Fibroblast of villous mesenchyme (primary cell): Measurements from ENCODE around the gene TFAP2E. TPM values are rescaled to one million over a fixed set of nuclear protein-coding genes. Genes with fewer than 3 reads are reported as not detected.

ENCODE experiments used
- DNase-seq: peaks from one replicate; pipeline ENCODE4 v3.0.0-alpha.2; 2010; ENCODE audit warnings: low read depth
- H3K4me3 ChIP-seq: 2 replicates; pipeline ENCODE4 v1.5.1; 2011; ENCODE audit warnings: low read depth, mild to moderate bottlenecking, low read length
- total RNA-seq: library from RNA; depleted of rRNA; stranded (reverse); fragments of >200 nt; gene quantifications from 2 replicates; pipeline ENCODE4 v1.2.3, GENCODE V29; 2012
- TF ChIP-seq, protein P1 (sequence below): IDR thresholded peaks from 2 replicates; pipeline ENCODE4 v1.5.1; 2012; ENCODE audit warnings: low read depth, mild to moderate bottlenecking, low read length; ENCODE audit not compliant: insufficient read depth

TFAP2E gene
- total RNA-seq, 1 donor: under 0.01 TPM

DNA sequence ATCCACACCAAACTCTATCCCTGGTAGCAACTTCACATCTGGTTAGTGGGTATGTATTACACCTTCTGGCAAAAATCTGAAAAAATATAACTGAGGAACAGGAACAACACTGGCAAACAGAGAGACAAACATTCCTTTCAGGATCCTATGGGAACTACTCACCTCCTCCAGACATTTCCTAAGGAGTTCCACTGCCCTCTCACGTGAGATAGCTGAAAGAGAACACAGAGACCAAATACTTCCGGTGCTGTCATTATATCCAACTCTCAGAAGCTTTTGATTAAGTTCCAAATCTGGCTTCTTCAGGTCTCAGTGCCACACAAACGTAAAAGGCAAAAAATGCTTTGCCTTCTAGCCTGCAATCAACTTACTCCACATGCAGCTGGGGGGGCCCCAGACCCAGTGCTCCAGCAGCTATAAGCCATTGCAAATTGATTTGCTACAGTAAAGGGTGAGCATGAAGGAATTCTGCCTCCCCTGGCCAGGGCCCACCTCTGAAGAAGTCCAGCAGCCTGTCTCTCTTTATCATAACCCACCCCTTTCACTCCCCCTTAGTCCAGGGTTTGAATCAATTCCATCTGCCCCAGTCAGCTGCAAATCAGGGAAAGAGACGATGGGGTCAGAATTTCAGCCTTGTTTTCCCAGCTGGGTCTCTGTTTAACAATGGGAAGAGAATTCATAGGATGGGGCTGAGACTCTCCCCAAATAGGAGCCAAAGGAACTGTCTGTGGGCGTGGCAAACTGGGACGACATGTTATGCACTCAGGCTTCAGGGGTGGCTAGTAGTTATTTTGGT lies 32.2 kb downstream of the TFAP2E start:
- TF ChIP-seq, protein P1, sequence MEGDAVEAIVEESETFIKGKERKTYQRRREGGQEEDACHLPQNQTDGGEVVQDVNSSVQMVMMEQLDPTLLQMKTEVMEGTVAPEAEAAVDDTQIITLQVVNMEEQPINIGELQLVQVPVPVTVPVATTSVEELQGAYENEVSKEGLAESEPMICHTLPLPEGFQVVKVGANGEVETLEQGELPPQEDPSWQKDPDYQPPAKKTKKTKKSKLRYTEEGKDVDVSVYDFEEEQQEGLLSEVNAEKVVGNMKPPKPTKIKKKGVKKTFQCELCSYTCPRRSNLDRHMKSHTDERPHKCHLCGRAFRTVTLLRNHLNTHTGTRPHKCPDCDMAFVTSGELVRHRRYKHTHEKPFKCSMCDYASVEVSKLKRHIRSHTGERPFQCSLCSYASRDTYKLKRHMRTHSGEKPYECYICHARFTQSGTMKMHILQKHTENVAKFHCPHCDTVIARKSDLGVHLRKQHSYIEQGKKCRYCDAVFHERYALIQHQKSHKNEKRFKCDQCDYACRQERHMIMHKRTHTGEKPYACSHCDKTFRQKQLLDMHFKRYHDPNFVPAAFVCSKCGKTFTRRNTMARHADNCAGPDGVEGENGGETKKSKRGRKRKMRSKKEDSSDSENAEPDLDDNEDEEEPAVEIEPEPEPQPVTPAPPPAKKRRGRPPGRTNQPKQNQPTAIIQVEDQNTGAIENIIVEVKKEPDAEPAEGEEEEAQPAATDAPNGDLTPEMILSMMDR: no peak
- DNase-seq: no peak

DNA sequence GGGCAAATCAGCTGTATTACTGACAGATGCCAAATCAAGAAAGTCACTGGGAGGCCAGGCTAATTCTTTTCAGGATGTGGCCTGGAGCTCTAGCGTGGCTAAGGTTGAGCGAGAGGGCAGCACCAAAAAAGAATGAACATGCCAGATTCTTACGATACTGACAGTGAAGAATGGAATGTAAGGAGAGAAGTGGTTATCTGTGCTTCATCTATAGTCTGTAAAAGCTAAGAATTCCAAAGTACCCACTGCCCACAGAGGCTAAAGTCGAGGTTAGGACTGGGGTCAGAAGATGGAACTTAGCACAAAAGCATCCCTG lies 32.7 kb downstream of the TFAP2E start:
- TF ChIP-seq, protein P1: no peak
- peak; percentile 18 for DNase-seq
- no peak overlapping the region for H3K4me3 ChIP-seq

More for the DNA sequence above, 32.2 kb downstream of the TFAP2E start:
- no peak overlapping the region for H3K4me3 ChIP-seq

DNA sequence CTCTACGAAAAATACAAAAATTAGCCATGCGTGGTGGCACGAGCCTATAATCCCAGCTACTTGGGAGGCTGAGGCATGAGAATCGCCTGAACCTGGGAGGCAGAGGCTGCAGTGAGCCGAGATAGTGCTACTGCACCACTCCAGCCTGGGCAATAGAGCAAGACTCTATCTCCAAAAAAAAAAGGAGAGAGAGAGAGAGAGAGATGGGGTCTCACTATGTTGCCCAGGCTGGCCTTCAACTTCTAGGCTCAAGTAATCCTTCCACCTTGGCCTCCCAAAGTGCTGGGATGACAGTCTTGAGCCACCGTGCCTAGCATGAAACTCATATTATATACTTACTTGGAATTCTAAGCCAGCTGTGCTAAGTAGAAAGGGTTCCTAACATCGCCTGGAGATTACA lies 38.5 kb downstream of the TFAP2E start:
- no peak overlapping the region for H3K4me3 ChIP-seq
- TF ChIP-seq, protein P1: no peak
- no peak for DNase-seq

DNA sequence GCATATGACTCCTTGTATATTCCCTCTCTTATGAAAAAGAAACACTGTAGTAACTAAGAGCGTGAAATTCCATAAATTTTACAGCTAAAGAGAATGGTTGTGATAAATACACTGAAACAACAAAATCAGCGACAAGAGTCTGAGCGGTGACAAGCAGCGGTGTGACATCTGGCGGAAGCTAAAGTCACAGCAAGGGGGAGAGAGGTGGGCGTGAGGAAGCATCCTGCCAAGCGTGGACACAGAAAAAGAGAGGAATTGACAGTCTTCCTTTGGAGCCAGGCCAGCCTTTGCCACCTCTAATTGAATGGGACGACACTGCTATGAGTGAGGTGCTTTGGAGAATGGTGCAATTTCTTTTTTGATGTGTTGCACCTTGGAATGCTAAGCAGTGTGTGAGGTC lies 42.3 kb downstream of the TFAP2E start:
- TF ChIP-seq, protein P1: no peak
- no peak for DNase-seq
- H3K4me3 ChIP-seq: no peak overlapping the region

DNA sequence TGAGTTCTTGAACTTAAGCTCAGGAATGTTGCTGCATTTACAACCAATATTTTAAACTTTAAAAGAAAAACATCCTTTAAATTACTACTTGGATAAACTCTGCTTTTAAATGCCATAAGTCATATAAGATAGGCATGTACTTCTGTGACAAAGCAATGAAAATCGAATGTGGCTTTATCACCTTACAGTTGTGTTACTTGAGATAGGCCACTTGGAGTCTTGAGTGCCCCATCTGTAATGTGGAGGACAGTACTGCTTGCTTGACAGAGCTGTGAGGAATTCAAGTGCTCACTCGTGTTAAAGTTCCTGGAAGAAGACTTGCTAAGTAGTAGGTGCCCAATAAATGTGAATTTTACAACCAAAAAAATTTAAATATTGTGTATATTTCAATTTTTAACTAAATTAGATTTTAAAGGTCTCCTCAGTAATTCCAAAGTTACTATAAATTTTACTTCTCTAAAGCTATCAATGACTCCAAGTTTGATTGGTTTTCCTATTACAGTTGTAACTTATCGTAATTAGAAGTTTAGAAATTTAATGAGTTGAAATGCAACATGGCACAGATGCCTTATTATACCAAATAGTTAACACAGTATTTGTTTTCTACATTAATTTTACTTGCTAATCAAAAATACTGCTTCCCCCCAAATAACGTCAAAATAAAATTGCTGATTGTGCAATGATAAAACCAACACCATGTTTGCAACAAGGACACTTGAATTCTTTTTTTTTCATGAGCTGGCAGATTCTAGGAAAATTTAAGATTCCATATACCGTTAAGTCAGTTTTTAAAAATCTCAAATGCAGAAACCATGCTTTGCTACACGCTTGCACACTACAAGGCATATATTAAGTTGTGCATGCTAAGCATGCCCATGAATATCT lies 46.4 kb downstream of the TFAP2E start:
- DNase-seq: no peak
- no peak overlapping the region for H3K4me3 ChIP-seq
- TF ChIP-seq, protein P1: no peak

DNA sequence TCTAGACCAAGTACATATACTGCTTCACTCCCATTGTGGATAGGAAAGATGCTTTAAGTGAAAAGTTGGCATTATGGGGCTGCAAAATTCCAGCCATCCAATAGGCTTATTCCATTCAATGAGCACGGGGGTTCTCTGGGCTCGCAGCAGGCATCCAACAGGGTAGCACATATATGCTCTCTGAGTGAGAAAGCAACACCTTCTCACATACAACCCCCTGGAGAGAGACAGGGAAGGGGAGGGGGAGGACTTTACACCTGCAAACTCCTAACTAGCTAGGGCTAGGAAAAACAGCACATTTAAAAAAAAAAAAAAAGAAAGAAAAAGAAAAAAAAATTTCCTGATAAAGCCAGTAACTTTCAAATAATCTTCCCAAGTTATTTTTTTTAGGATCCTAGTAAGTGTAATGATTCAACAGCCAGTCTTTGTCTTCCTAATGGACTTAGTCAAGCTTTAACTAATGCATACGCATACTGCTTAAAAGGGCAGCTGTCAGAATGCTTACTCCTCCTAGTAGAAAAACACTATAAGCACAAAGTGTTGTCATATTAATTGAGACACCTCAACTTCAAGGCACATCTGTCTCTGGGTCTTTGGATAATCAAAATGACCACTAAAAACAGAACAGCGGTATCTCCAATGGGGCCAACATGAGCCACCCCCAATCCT lies 49.5 kb downstream of the TFAP2E start:
- no peak for DNase-seq
- TF ChIP-seq, protein P1: no peak
- no peak overlapping the region for H3K4me3 ChIP-seq
